ENCODE results near the gene HUWE1.

DNA sequence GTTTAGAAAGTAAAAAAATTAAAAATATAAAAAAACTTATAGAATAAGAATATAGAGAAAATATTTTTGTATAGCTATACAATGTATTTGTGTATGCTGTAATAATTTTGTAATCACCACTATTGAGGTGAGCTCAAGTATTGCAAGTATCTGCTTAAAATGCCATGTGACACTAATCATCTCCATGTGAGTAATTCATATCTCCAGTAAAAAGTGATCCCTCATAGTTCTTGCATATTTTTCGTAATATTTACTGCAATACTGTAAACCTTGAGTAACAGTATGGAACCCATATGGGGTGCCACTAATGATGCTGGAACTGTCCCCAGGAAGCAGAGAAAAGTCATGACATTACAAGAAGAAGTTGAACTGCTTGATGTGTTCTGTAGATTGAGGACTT lies 43.2 kb upstream of the HUWE1 start:
- no peak for TF ChIP-seq POLR2A (IDR thresholded peaks at IDR 0.05; ENCODE audit: low read length)
- TF ChIP-seq GATA1 (IDR thresholded peaks at IDR 0.05; ENCODE audit: low read depth, low read length) = no peak
